HepG2 (cell line): ENCODE results near the gene TMEM231. TPM values are rescaled to one million over a fixed set of nuclear protein-coding genes. Genes with fewer than 3 reads are reported as not detected.

ENCODE experiments used
- AGO1 ChIP-seq: fragments of 200-400 bp; formaldehyde crosslinking; IDR thresholded peaks from 2 replicates; pipeline ENCODE4 v1.6.1; 2017; ENCODE audit warnings: mild to moderate bottlenecking, low read depth, low read length, moderate library complexity; ENCODE audit not compliant: poor library complexity, severe bottlenecking
- ATF7-NPFF ChIP-seq: sonication (generic); formaldehyde crosslinking; IDR thresholded peaks from 2 replicates; pipeline ENCODE4 v1.8.1; 2023; ENCODE audit warnings: mild to moderate bottlenecking, low read depth, missing genetic modification reagents, moderate library complexity
- ETV5 ChIP-seq: IDR thresholded peaks from 2 replicates; pipeline ENCODE4 v1.6.1; 2018; ENCODE audit warnings: missing biosample characterization, missing genetic modification reagents, inconsistent platforms, borderline replicate concordance
- FLYWCH1 ChIP-seq: sonication (generic); formaldehyde crosslinking; IDR thresholded peaks from 2 replicates; pipeline ENCODE4 v1.8.1; 2023; ENCODE audit warnings: mild to moderate bottlenecking, missing genetic modification reagents
- FOXC1 ChIP-seq: sonication (generic); formaldehyde crosslinking; IDR thresholded peaks from 2 replicates; pipeline ENCODE4 v1.8.0; 2022; ENCODE audit warnings: mild to moderate bottlenecking, missing genetic modification reagents, borderline replicate concordance
- GMEB1 ChIP-seq: sonication (generic); formaldehyde crosslinking; IDR thresholded peaks from 2 replicates; pipeline ENCODE4 v1.5.1; 2020; ENCODE audit warnings: missing genetic modification reagents, mild to moderate bottlenecking, borderline replicate concordance
- HMG20A ChIP-seq: IDR thresholded peaks from 2 replicates; pipeline ENCODE4 v1.6.1; 2016; ENCODE audit warnings: borderline replicate concordance
- MAFF ChIP-seq: IDR thresholded peaks from 2 replicates; pipeline ENCODE4 v1.6.1; 2011; ENCODE audit warnings: low read depth, low read length, improper control_type of control experiment
- MLLT10 ChIP-seq: sonication (generic); formaldehyde crosslinking; IDR thresholded peaks from 2 replicates; pipeline ENCODE4 v1.4.0; 2020; ENCODE audit warnings: missing genetic modification reagents
- NFIB ChIP-seq: sonication (generic); formaldehyde crosslinking; IDR thresholded peaks from 2 replicates; pipeline ENCODE4 v1.9.0; 2021; ENCODE audit warnings: missing genetic modification reagents, mild to moderate bottlenecking, borderline replicate concordance
- PCBP1 ChIP-seq: fragments of 200-400 bp; formaldehyde crosslinking; IDR thresholded peaks from 2 replicates; pipeline ENCODE4 v1.6.1; 2017; ENCODE audit warnings: mild to moderate bottlenecking, low read depth, low read length, borderline replicate concordance
- RORA ChIP-seq: sonication (generic); formaldehyde crosslinking; IDR thresholded peaks from 2 replicates; pipeline ENCODE4 v1.5.0; 2020; ENCODE audit warnings: mild to moderate bottlenecking, missing genetic modification reagents, moderate library complexity
- TP53 ChIP-seq: sonication (generic); formaldehyde crosslinking; conservative IDR thresholded peaks from 2 replicates; pipeline ENCODE4 v1.4.0; 2020; ENCODE audit warnings: missing genetic modification reagents
- ZBTB21 ChIP-seq: sonication (generic); formaldehyde crosslinking; IDR thresholded peaks from 2 replicates; pipeline ENCODE4 v1.4.0; 2020; ENCODE audit warnings: missing genetic modification reagents
- ZBTB43 ChIP-seq: sonication (generic); formaldehyde crosslinking; conservative IDR thresholded peaks from 2 replicates; pipeline ENCODE4 v1.4.0; 2020; ENCODE audit warnings: missing genetic modification reagents
- ZBTB49 ChIP-seq: sonication (generic); formaldehyde crosslinking; IDR thresholded peaks from 2 replicates; pipeline ENCODE4 v1.4.0; 2020; ENCODE audit warnings: missing genetic modification reagents, borderline replicate concordance
- ZFP41 ChIP-seq: sonication (generic); formaldehyde crosslinking; IDR thresholded peaks from 2 replicates; pipeline ENCODE4 v1.4.0; 2020; ENCODE audit warnings: mild to moderate bottlenecking, missing genetic modification reagents, borderline replicate concordance
- ZFP91 ChIP-seq: sonication (generic); formaldehyde crosslinking; IDR thresholded peaks from 2 replicates; pipeline ENCODE4 v1.9.0; 2022; ENCODE audit warnings: missing genetic modification reagents, mild to moderate bottlenecking, borderline replicate concordance
- ZIK1 ChIP-seq: sonication (generic); formaldehyde crosslinking; IDR thresholded peaks from 2 replicates; pipeline ENCODE4 v1.5.0; 2020; ENCODE audit warnings: mild to moderate bottlenecking, low read depth, missing genetic modification reagents, borderline replicate concordance
- ZNF350 ChIP-seq: sonication (generic); formaldehyde crosslinking; IDR thresholded peaks from 2 replicates; pipeline ENCODE4 v1.4.0; 2020; ENCODE audit warnings: mild to moderate bottlenecking, low read depth, missing genetic modification reagents, borderline replicate concordance
- polyA plus RNA-seq, 8 experiments: library from polyadenylated mRNA; depleted of rRNA in 3 of 8; stranded (reverse) in 7 of 8; unstranded in 1 of 8; fragments of >200 nt; fragmentation: Illumina TruSeq in 4 of 8; extraction: Trizol in 4 of 8; gene quantifications; 2 replicates each; pipeline versions ENCODE4 v1.2.1 to v1.2.3, GENCODE V29; 2011 to 2016; ENCODE audit warnings: low read depth in 4 of 8, missing spikeins in 1 of 8, mixed read lengths in 1 of 8; ENCODE audit not compliant: insufficient read depth in 1 of 8
- total RNA-seq, 5 experiments: library from RNA; depleted of rRNA; stranded (reverse); fragments of >200 nt; fragmentation: Illumina TruSeq; extraction: Trizol; gene quantifications; 2 replicates each; pipeline ENCODE4 v1.2.3, GENCODE V29; 2016; ENCODE audit warnings: low read depth in 1 of 5
- TF ChIP-seq, protein P1 (sequence below): sonication (generic); formaldehyde crosslinking; IDR thresholded peaks from 2 replicates; pipeline ENCODE4 v1.5.0; 2020; ENCODE audit warnings: missing genetic modification reagents

TMEM231 gene
- total and polyA plus RNA-seq, 2 of the 13 experiments (the other 11 are each of a cell fraction or from before 2014, with no cell fraction given), result 3.5 to 7.4 TPM

GRCh38 chr16:75566040-75566757, 10.1 kb upstream of the TMEM231 start, which contains the start of gene GABARAPL2 (continued):
- TF ChIP-seq ZIK1 (CRISPR knock-in tag) (no peak), AGO1 (no peak), TP53 (CRISPR knock-in tag) (peak; percentile 60), FOXC1 (peak; percentile 93), GMEB1 (peak; percentile 88), ZFP41 (CRISPR knock-in tag) (0 out of 2 replicates have a peak, but pooled peaks have one; percentile 25), ZBTB21 (CRISPR knock-in tag) (no peak; the same call in 1 of the 2 replicates), MLLT10 (CRISPR knock-in tag) (no peak), ZBTB43 (CRISPR knock-in tag) (peak; percentile 35; the same call in 1 of the 2 replicates), ETV5 (peak; percentile 37), FLYWCH1 (CRISPR knock-in tag) (no peak), PCBP1 (no peak), HMG20A (CRISPR knock-in tag) (0 out of 2 replicates have a peak, but pooled peaks have one; percentile 28), MAFF (no peak), ZFP91 (CRISPR knock-in tag) (peak; percentile 90; the same call in 1 of the 2 replicates), ZBTB49 (CRISPR knock-in tag) (no peak), ATF7-NPFF (CRISPR knock-in tag) (peak; percentile 91), NFIB (no peak), RORA (CRISPR knock-in tag) (no peak), ZNF350 (no peak; the same call in 1 of the 2 replicates)
- TF ChIP-seq, protein P1, sequence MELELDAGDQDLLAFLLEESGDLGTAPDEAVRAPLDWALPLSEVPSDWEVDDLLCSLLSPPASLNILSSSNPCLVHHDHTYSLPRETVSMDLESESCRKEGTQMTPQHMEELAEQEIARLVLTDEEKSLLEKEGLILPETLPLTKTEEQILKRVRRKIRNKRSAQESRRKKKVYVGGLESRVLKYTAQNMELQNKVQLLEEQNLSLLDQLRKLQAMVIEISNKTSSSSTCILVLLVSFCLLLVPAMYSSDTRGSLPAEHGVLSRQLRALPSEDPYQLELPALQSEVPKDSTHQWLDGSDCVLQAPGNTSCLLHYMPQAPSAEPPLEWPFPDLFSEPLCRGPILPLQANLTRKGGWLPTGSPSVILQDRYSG (CRISPR knock-in tag), result no peak
